Gastrocnemius medialis (tissue), 4 donors: Measurements from ENCODE around the gene RBKS.

Source experiments
- CTCF ChIP-seq, 5 experiments: fragments of 450-650 bp in 3 of 5; fragments of 200-600 bp in 2 of 5; sonication (generic) in 2 of 5; IDR thresholded peaks in 4 of 5; conservative IDR thresholded peaks in 1 of 5; 1 replicate in 4 of 5; 2 replicates in 1 of 5; pipeline ENCODE4 v1.5.1; 2016 to 2019; ENCODE audit warnings: antibody characterized with exemption in 5 of 5, mild to moderate bottlenecking in 3 of 5, moderate library complexity in 3 of 5
- POLR2A ChIP-seq, 2 donors: fragments of 450-650 bp; IDR thresholded peaks; one replicate each; pipeline ENCODE4 v1.6.1; 2017; ENCODE audit warnings: antibody characterized with exemption in 2 of 2, mild to moderate bottlenecking in 2 of 2, moderate library complexity in 2 of 2

- TF ChIP-seq CTCF (IDR thresholded peaks at IDR 0.05 in 4 of 5, conservative IDR thresholded peaks at IDR 0.05 in 1 of 5) (no peak), POLR2A (IDR thresholded peaks at IDR 0.05) (no peak)
Observed at GRCh38 chr2:27805180-27805579, 85.0 kb downstream of the RBKS start.
